Measurements from ENCODE around the gene BACE1-AS.
"Not testable (repeated sequence)": the region's sequence is repeated elsewhere in the genome, so short reads cannot be mapped to it uniquely, and the experiment has no call there.

Gene BACE1-AS

DNA sequence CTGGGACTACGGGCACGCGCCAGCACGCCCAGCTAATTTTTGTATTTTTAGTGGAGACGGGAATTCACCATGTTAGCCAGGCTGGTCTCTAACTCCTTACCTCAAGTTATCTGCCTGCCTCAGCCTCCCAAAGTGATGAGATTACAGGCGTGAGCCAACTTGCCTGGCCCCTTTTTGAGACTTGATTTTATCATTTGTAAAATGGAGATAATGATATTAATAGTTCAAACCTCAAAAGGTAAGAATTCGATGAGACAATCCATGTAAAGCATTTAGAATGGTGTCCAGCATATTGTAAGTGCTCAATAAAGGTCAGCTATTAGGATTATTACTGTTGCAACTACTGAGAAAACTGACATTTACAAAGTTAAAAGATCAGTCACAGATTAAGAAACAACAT, 27.6 kb downstream of the BACE1-AS start:
- Histone ChIP-seq H3K9me3 (no peaks in the 10 kb centered on the region), H3K4me3 (ENCODE audit: low read depth, low read length) (no peak overlapping the region), H3K36me3 (no peaks in the 10 kb centered on the region), H3K4me1 (no peaks in the 10 kb centered on the region), H3K27me3 (no peaks in the 10 kb centered on the region)
- DNase-seq = no peak
- TF ChIP-seq CTCF (IDR thresholded peaks at IDR 0.05; ENCODE audit: low read depth, low read length) = no peak

- Histone ChIP-seq H3K4me3 (ENCODE audit: low read depth, low read length) (no peak overlapping the region), H3K36me3 (no peaks in the 10 kb centered on the region), H3K9me3 (no peaks in the 10 kb centered on the region), H3K27me3 (no peaks in the 10 kb centered on the region), H3K4me1 (no peaks in the 10 kb centered on the region)
- DNase-seq = no peak
- no peak for TF ChIP-seq CTCF (IDR thresholded peaks at IDR 0.05; ENCODE audit: low read depth, low read length)
Observed at GRCh38 chr11:117319214-117319840, 28.2 kb downstream of the BACE1-AS start.

DNA sequence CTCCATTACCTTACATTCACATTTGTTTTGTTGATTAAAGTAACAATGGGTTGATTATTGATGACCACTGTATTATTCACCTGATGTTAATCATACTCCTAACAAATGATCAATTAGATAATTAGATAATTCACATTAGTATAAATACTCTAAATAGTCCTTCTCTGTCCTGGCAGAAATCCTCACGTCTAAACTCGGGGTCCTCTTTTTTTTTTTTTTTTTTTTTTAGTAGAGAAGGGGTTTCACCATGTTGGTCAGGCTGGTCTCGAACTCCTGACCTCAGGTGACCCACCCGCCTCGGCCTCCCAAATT, 36.1 kb downstream of the BACE1-AS start:
- not testable (repeated sequence) for H3K36me3 ChIP-seq, H3K27me3 ChIP-seq, DNase-seq, H3K9me3 ChIP-seq, H3K4me1 ChIP-seq
- peak overlapping the region; percentile 94 for H3K4me3 ChIP-seq (ENCODE audit: low read depth, low read length)

GRCh38 chr11:117327567-117328374, 36.6 kb downstream of the BACE1-AS start, which contains the start of gene CEP164:
Gene CEP164 (plus strand): TSS chr11:117327854. CDS start chr11:117338587, 10,733 bp downstream.
- Histone ChIP-seq H3K9me3 (no peaks in the 10 kb centered on the region), H3K4me3 (ENCODE audit: low read depth, low read length) (peak within 1 kb of the TSS; percentile 94), H3K27me3 (no peaks in the 10 kb centered on the region), H3K4me1 (peaks cover 2% of the 10 kb centered on the region; the same call in 1 of the 2 replicates), H3K36me3 (no peaks in the 10 kb centered on the region)
- TF ChIP-seq CTCF (IDR thresholded peaks at IDR 0.05; ENCODE audit: low read depth, low read length) = no peak
- peak; percentile 97 for DNase-seq

- H3K4me1 ChIP-seq = peaks cover 2% of the 10 kb centered on the region; the same call in 1 of the 2 replicates
- TF ChIP-seq CTCF (IDR thresholded peaks at IDR 0.05; ENCODE audit: low read depth, low read length) = no peak
- peak overlapping the region; percentile 94 for H3K4me3 ChIP-seq (ENCODE audit: low read depth, low read length)
- peak; percentile 41 for DNase-seq
- H3K36me3 ChIP-seq = no peaks in the 10 kb centered on the region
- no peaks in the 10 kb centered on the region for H3K27me3 ChIP-seq
- no peaks in the 10 kb centered on the region for H3K9me3 ChIP-seq
Observed at GRCh38 chr11:117328375-117329010, 37.3 kb downstream of the BACE1-AS start.

GRCh38 chr11:117332843-117333242, 41.7 kb downstream of the BACE1-AS start:
- Histone ChIP-seq H3K4me1 (peaks cover 2% of the 10 kb centered on the region; the same call in 1 of the 2 replicates), H3K36me3 (no peaks in the 10 kb centered on the region), H3K9me3 (no peaks in the 10 kb centered on the region), H3K27me3 (no peaks in the 10 kb centered on the region), H3K4me3 (ENCODE audit: low read depth, low read length) (no peak overlapping the region)
- DNase-seq = no peak
- no peak for TF ChIP-seq CTCF (IDR thresholded peaks at IDR 0.05; ENCODE audit: low read depth, low read length)

Data from BE2C (cell line).